Stromal cell of bone marrow (primary cell): ENCODE results near the gene CA10.

Experiments
- DNase-seq: peaks from one replicate; pipeline ENCODE4 v3.0.0-alpha.2; 2012; ENCODE audit warnings: low read depth

Gene CA10

DNA sequence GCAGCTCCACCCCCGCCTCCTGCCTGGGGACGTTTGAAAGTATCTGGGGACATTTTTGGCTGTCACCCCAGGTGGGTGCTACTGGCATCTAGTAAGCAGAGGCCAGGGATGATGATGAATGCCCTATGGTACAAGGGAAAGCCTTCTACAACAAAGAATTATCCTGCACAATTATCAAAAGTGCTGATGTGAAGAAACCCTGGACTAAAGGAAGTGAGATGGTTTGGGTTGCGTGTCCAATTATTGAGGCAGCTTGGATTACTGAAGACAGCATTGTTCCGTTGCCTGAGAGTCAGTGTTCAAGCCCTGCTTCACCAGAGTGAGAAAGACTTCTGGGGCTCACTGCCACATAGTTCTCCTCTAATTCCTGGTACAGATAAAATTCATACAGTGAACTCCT, 343.4 kb downstream of the CA10 start:
- no peak for DNase-seq

DNA sequence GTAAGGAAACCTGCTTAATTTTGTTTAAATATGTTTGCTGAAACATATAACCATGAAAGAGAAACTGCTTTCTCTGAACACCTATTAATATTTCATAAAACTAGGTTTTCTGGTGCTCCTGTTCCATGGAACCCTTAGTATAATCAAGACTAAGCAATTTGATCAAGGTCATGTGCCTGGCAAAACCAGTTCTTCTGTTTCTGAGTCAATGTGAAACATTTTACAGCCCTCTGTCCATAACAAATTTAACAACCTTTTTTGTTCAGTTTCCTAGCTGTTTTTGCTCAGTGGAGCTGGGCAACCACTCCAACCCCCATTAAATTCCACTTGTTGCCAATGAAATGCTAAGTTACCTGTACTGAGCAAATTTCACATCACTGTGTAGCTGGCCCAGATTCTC, 344.0 kb downstream of the CA10 start:
- DNase-seq = no peak

DNA sequence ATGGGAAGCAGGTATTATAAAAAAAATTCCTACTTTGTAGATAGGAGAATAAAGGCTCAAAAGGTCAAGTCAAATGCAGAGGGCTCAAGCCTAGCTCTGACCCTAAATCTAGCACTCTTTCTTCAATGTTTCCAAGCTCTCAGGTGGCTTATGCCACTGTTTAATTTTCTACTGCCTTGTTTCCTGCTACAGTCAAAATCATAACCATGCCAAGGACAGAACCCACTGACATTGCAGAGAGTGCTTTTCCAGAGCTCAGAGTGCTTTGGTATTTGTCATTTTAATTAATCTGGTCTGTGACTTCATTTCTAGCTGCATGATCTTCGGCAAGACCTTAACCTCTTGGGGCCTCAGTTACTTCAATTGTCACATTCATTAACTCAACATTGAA, 344.7 kb downstream of the CA10 start:
- DNase-seq = no peak

DNA sequence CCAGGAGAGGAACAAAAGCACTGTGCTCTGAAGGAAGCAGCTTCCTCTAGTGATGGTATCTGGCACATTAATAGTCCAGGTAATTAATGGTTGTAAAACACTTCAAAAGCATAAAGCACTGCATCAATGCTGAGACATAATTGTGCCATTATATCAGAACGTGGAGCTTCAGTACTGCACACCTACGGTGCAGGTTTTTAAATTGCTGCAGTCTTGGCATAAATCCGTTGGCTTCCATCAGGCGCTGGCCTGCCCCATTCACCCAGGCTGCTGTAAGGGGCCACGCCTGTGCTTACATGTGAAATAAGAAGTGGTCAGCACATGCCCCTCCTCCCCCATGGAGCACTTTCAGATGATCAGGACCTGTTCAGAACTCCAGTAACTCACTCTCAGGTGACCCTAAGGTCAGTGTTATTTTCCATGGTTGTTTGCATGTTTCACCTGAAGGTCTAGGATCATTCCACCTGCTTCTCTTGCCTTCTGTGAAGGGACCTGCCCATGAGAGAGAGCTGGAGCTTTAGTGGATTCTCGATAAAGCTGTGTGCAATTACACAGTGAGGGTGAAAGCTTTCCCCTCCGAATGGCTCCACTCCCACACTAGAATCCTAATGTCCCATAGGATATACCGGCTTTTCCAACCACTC, 345.3 kb downstream of the CA10 start:
- DNase-seq = no peak

DNA sequence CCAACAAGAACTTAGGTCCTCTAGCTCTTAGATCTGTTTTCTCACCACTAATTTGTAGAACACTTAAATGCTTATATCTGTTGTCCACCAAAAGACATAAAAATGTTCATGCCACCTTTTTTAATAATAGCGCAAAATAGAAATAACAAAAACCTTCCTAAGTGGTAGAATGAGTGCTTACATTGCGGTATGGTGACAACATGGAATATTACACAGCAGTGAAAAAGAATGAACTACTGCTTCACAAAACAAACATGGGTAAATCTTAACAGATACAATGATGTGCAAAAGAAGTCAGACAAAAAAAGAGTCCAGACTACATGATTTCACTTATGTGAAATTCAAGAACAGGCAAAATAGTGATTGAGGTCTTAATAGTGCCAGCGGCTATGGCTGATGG, 351.1 kb downstream of the CA10 start:
- no peak for DNase-seq

DNA sequence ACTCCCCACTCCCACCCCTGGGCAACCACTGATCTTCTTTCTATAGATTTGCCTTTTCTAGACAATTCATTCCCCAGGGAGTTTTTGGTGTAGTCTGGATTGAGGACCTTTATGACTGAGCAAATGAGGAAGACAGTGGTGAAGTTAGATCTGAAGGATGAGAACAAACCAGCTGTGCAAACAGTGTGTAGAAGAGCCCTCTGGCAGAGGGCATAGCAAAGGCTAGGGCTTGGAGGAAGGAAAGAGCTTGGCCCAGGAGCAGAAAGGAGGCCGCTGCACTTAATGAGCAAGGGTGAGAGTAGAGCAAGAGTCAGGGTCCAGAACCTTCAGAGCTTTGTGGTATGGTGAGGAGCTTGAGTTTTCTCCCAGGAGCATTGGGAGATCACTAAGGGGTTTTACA, 352.7 kb downstream of the CA10 start:
- no peak for DNase-seq

DNA sequence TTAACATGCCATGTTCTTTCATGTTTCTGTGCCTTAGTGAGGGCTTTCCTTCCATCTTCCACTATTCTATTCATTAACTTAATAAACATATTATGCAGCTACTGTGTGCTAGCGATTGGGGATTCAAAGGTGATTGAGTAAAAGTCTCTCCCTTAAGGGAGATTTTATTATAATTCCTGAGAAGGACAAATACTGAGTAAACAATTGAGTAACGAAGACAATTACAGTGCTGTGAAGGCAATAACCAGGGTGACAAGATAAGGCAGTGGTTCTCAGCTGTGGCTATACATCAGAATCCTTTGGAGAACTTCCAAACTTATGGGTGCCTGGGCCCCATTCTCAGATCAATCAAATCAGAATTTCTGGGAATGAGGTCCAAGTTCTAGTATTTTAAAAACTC, 353.3 kb downstream of the CA10 start:
- no peak for DNase-seq

DNA sequence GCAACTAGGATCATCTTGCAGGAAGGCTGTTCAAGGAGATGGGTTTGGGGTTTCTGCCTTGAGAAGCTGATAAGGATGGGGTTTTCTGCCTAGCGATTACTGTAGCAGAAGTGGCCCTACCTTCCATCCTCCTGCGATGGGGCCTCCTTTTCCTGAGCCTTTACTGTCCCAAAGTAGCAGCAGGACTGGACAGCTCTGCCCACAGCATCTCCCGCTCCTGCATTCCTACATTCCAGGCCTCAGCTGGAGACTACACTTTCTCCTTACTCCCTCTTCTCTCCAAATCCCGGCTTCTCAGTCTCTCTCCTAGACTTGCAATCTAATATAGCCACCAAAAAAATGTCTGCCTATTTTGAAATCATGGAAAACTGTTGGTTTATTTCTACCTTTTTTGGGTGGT, 355.4 kb downstream of the CA10 start:
- DNase-seq = no peak

DNA sequence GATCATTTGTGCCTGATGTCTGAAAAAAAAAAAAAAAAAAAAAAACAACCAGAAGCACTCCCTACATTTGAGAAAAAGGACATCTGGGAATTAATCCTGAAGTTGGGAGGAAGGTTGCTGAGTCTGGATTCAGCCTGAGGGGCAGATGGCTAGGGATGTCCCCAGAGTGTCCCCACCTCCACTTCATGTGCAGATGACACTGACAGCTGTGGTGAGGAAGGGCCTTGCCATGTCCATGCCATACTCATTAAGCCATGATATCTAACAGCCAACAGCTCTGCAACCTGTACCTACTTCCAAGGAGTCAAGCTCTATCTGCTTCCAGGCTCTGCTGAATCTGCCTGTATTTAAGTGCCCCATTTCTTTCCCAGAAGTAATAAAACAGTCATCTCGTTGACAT, 356.0 kb downstream of the CA10 start:
- DNase-seq = no peak

DNA sequence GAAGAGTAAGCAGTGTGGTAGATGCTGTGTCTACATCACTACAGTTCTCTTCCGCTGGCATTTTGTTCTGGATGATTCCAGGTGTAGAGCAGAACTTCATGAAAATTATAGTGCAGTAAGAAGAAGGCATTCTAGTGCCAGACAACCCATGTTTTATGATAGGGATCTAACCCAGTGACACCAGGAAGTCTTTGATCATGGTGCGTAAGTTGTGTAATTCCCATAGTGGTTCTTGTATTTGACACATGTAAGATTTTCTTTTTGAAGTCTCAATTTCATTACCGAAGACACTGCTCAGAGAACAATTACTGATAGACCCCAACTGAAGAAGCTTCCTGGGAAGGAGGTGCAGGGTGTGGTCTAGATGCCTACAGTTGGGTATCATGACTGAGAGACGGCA, 356.9 kb downstream of the CA10 start:
- DNase-seq = no peak

DNA sequence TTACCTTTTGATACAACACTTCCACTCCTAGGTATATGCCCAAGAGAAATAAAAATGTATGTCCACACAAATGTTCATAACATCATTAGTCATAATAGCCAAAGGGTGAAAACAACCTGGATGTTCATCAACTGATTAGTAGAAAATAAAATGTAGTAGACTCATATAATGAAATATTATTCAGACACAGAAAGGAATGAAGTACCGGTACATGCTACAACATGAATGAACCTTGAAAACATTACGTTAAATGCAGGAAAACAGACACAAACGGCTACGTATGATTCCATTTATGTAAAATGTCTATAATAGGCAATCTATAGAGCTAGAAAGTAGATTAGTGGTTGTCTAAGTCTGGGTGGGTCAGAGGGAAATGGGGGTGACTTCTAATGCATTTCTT, 358.5 kb downstream of the CA10 start:
- DNase-seq = no peak

DNA sequence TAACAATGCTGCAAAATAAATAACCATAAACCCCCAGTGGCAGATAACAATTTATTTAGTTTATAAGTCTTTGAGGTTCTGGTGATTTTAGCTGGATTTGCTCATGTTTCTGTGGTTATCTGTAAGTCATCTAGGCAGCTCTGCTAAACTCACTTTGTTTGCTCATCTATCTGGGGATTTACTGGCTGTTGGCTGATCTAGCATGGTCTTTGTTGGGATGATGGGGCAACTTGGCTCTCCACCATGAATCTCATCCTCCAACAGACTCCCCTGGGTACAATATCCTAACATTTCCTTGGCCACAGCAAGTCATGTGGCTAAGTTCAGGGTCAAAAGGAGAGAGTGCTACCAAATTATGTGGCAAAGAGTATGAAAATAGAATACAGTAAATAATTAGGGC, 359.3 kb downstream of the CA10 start:
- no peak for DNase-seq

DNA sequence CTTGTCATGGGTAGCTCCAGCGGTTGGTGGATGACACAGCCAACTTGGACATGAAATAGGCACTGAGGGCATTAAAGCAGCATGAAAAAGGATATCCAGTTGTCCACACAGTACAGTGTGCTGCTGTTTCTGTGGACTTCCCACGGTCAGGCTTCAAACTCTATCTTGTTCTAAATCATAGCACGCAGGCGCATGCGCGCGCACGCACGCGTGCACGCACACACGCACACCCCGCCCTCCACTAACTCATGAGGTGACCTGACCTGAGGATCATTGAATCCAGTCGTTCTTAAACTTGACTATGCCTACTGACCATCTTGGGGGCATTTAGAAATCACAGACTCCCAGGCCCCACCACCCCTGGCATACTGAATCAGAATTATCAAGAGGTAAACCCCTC, 361.4 kb downstream of the CA10 start:
- no peak for DNase-seq

DNA sequence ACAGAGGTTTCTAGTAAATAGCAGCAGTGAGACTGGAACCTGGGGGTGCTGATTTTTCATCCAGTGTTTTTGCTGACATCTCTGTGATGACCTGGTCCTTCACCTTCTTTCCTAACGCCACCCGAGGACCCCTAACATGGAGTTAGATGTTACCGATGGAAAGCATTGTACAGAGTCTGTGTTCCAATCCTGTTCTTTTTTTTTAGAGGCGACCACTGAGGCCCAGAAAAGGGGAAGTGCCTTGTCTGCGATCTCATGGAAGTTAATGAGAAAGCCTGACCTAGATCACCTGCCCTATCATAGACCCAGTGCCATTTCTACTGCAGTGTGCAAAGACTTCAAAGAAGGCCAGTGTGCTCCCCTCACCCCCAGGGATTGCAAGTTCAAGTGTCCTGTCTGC, 362.5 kb downstream of the CA10 start:
- no peak for DNase-seq

DNA sequence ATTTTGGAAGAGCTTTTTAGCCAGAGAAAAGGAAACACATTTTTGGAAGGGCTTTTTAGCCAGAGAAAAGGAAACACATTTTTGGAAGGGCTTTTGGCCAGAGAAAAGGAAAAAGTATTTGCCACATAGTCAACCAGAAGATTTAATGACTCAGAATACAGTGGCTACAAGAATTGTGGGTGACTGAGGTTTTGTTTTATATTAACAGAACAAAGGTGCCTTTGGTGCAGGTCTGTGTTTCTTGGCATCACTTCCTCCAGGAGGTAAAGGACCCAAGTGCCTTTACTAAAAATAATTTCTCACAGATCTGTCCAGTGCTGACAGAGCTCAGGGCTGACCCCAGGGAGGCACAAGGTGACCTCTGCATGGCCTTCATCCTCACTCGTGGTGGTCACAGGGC, 363.1 kb downstream of the CA10 start:
- no peak for DNase-seq

DNA sequence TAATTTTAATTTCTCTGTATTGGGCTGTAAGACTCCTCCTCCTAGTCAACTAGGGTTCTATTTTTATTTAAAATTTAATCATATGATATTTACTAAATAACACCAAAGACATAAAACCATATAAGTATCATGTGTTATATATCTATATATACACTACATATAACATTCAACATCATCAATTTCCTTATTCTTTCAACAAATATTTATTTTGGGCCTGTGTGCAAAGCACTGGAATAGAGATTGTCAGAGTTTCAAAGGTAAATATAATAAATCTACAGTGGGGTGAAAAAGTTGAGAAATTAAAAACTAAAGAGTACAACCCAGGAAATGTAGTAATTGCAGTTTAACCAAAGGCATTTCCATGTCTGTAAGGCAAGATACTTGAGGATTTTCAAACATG, 364.0 kb downstream of the CA10 start:
- no peak for DNase-seq

DNA sequence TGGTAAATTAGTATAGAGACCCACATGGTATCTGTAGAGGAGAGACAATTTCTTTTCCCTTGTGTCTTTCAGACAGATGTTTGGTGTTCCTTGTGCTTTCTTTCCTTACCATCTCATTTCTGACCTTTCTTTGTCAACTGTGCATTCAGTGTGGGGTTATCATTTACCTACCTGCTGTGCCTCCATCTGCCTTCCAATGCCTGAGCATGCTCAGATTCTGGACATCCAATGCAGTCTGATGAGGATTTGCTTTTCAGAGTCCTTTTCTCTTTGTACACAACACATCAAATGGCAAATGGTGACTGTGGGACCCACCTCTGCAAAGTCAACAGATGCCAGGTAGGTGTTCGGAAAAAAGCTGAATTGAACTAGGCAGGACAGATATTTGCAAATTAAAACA, 364.8 kb downstream of the CA10 start:
- DNase-seq = no peak

DNA sequence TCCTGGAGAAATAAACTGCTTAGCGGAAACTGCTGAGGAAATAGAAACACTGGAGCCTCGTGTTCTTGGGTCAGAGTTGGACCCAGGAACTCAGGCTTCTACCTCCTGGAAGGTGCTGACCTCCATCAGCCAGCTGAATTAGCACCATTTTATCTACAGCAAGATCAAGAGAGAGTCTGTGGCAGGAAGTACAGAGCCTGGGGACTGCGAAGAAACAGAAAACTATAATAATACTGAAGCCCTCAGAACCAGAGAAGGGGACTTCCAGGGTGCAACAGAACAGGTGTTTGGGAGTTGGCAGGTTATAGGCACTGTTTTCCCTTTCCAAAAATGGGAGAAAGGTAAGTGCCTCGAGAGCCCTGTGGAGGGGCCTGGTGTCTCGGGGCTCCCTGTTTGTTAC, 379.7 kb downstream of the CA10 start:
- DNase-seq = no peak

DNA sequence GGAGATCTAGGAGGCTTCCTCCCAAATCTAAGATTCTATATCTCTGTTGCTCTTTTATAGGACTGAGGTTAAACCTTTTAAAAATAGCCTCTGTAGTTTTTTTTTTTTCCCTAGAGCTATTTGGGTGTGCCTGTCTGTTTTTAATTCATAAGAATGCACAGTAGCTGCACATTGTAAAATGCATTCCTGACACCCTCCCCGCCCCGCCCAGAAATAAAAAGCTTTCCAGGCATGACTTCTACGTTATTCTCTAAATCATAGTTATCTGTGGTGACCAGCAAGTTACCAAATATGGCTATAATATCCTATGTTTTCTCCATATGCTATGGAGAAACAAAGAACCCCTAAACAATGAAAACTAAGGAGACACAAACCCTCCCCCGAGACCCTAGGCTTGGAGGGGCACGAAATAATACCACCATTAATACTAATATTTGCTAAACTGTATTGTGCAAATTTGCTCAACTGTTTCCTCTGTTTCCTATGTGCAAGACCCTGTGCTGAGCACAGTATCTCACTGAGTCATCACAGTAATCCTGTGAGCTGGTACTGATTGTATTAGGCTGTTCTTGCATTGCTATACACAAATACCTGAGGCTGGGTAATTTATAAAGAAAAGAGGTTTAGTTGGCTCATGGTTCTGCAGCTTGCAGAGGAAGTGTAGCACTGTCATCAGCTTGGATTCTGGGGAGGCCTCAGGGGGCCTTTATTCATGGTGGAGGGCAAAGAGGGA, 388.3 kb downstream of the CA10 start:
- DNase-seq = no peak

DNA sequence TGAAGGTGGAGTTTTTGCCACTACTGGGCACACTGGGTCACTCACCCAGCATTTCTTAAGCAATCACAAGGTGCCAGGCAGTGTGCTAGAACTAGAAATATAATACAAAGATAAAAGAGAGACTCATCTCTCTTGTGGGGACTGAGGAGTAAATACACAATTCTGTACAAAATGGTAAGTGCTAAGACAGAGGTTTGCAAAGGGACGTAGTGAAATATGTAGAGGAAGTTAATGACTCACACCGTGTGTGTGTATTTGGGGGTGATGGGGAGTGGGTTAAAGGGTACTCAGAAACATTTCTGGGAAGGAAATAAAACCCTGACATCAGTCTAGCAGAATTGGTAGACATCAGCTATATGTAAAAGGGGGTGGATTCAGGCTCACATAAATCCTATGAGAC, 389.3 kb downstream of the CA10 start:
- DNase-seq = no peak

DNA sequence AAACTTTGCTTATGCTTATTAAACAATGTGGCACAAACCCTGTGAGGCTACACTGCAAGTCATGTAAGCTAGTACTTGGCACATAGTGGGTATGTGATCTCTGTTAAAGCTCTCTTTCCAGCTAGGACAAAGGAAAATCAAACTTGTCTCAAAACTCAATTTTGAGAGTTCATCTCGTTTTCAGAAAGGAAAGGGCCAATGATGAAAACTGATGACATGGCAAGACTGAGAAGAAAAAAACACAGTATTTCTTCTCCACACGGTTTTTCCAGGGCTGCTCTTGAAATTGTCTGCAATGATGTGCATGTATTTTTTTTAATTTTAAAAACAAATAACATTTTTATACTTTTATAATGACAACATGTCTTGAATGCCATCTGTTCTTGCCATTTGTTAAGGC, 389.8 kb downstream of the CA10 start:
- DNase-seq = no peak

DNA sequence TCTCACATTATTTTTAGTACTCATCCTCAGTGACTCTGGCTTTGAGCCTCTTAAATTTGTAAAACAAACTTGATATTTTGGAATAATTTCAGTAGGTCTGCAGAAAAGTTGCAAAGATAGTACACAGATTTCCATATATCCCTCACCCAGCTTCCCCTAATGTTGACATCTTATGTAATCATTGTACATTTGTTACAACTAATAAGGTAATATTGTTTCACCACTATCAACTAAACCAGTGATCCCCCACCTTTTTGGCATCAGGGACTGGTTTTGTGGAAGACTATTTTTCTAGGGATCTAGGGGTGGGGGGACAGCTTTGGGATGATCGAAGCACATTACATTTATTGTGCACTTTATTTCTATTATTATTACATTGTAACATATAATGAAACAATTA, 391.2 kb downstream of the CA10 start:
- DNase-seq = no peak

DNA sequence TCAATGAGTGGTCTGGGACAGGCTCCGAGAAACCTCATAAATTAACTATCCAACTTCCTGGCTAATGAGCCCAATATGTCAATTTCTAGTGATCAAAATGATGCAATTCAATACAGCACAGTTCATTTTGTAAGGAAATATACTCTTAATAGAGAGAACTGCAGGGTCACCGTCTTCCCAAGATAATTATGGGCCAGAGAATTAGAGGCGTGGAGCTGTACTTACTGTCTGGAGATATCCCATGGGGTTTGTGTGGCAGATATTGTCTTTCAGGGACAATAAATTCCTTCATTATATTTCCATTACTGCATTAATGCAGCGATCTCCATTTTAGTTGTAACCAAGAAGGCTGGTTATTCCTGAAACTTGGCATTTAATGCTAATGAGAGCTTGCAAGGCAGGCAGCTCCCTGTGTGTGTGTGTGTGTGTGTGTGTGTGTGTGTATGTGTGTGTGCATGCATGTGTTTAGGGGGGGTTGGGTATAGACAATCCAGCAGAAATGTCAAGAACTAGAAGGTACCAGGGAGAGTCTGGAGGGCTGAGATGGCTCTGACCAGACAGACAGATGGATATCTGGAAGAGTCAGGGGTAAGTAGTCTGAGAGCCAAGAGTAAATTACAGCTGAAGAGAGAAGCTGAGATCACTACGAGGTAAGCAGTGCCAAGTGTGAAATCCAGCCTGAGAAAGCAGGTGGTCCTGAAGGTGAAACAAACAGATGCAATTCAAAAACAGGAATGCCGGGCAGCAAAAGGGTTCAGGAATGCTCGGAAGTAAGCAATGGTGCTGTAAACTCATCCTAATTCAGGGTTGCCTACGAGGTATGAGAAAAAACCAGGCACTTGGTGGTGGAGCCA, 393.0 kb downstream of the CA10 start:
- no peak for DNase-seq
